Endothelial cell (in vitro differentiated cells): ENCODE results near the gene PHKB. TPM values are rescaled to one million over a fixed set of nuclear protein-coding genes. Genes with fewer than 3 reads are reported as not detected.
A peak's percentile ranks its signal among the peaks of the same experiment; 100 is the strongest.

Source experiments
- DNase-seq: peaks from one replicate; pipeline ENCODE4 v3.0.0; 2021; ENCODE audit warnings: low spot score
- H3K27ac Mint-ChIP-seq: one replicate; pipeline ENCODE4 v1.8.0; 2021; ENCODE audit warnings: mixed read lengths, inconsistent platforms; ENCODE audit not compliant: unreplicated experiment
- H3K27me3 Mint-ChIP-seq: one replicate; pipeline ENCODE4 v1.8.0; 2021; ENCODE audit warnings: mild to moderate bottlenecking, moderate library complexity, mixed read lengths, inconsistent platforms; ENCODE audit not compliant: unreplicated experiment
- H3K36me3 Mint-ChIP-seq: one replicate; pipeline ENCODE4 v1.8.0; 2021; ENCODE audit warnings: mild to moderate bottlenecking, low read depth, mixed read lengths, inconsistent platforms; ENCODE audit not compliant: unreplicated experiment
- H3K4me1 Mint-ChIP-seq: one replicate; pipeline ENCODE4 v1.8.0; 2021; ENCODE audit warnings: mild to moderate bottlenecking, mixed read lengths, inconsistent platforms; ENCODE audit not compliant: unreplicated experiment
- H3K4me3 Mint-ChIP-seq: one replicate; pipeline ENCODE4 v1.8.0; 2021; ENCODE audit warnings: mild to moderate bottlenecking, mixed read lengths, inconsistent platforms; ENCODE audit not compliant: unreplicated experiment
- H3K9me3 Mint-ChIP-seq: one replicate; pipeline ENCODE4 v1.8.0; 2021; ENCODE audit warnings: mixed read lengths, inconsistent platforms; ENCODE audit not compliant: unreplicated experiment
- CTCF ChIP-seq: fragments of 200-600 bp; sonication (generic); IDR thresholded peaks from one replicate; pipeline ENCODE4 v1.5.0; 2021; ENCODE audit warnings: antibody characterized with exemption; ENCODE audit not compliant: unreplicated experiment
- total RNA-seq: library from RNA; stranded (reverse); fragmentation: NEBNext Ultra II Directional; extraction: Animal tissue kit (Norgen Biotek cat#: 25700); gene quantifications from one replicate; pipeline ENCODE4 v1.2.1, GENCODE V29; 2021; ENCODE audit not compliant: unreplicated experiment

The PHKB gene
- total RNA-seq, 1 donor from 2014 or later, result 125 TPM

- H3K4me1 Mint-ChIP-seq, result peaks cover 11% of the 10 kb centered on the region
- no peak overlapping the region for H3K4me3 Mint-ChIP-seq
- no peak for TF ChIP-seq CTCF
- H3K27ac Mint-ChIP-seq, result no peak overlapping the region
- DNase-seq, result no peak
- H3K27me3 Mint-ChIP-seq, result no peaks in the 10 kb centered on the region
- peaks cover 6% of the 10 kb centered on the region for H3K36me3 Mint-ChIP-seq
- no peaks in the 10 kb centered on the region for H3K9me3 Mint-ChIP-seq
Measured at GRCh38 chr16:47519546-47519945, 58.4 kb downstream of the PHKB start.

- no peaks in the 10 kb centered on the region for H3K9me3 Mint-ChIP-seq
- no peak for DNase-seq
- no peaks in the 10 kb centered on the region for H3K27me3 Mint-ChIP-seq
- peaks cover 6% of the 10 kb centered on the region for H3K36me3 Mint-ChIP-seq
- H3K4me1 Mint-ChIP-seq, result peaks cover 11% of the 10 kb centered on the region
- no peak for TF ChIP-seq CTCF
- no peak overlapping the region for H3K27ac Mint-ChIP-seq
- H3K4me3 Mint-ChIP-seq, result no peak overlapping the region
Measured at GRCh38 chr16:47519996-47520679, 59.0 kb downstream of the PHKB start.

- Mint-ChIP-seq H3K27ac (peak overlapping the region; percentile 73), H3K9me3 (no peaks in the 10 kb centered on the region), H3K27me3 (no peaks in the 10 kb centered on the region), H3K4me1 (peaks cover 11% of the 10 kb centered on the region), H3K36me3 (peaks cover 6% of the 10 kb centered on the region), H3K4me3 (no peak overlapping the region)
- no peak for TF ChIP-seq CTCF
- no peak for DNase-seq
Measured at GRCh38 chr16:47523342-47524006, 62.3 kb downstream of the PHKB start.

- no peak for DNase-seq
- Mint-ChIP-seq H3K27ac (peak overlapping the region; percentile 70), H3K36me3 (peaks cover 6% of the 10 kb centered on the region), H3K4me3 (no peak overlapping the region), H3K27me3 (no peaks in the 10 kb centered on the region), H3K9me3 (no peaks in the 10 kb centered on the region), H3K4me1 (peaks cover 11% of the 10 kb centered on the region)
- no peak for TF ChIP-seq CTCF
Measured at GRCh38 chr16:47524007-47524405, 62.9 kb downstream of the PHKB start.

GRCh38 chr16:47528431-47528830 is 67.3 kb downstream of the PHKB start:
- DNase-seq, result no peak
- Mint-ChIP-seq H3K4me1 (peaks cover 8% of the 10 kb centered on the region), H3K27me3 (peaks cover 1% of the 10 kb centered on the region), H3K4me3 (no peak overlapping the region), H3K36me3 (peaks cover 15% of the 10 kb centered on the region), H3K27ac (no peak overlapping the region), H3K9me3 (no peaks in the 10 kb centered on the region)
- no peak for TF ChIP-seq CTCF
